Measurements from ENCODE around the gene RTP1.

DNA sequence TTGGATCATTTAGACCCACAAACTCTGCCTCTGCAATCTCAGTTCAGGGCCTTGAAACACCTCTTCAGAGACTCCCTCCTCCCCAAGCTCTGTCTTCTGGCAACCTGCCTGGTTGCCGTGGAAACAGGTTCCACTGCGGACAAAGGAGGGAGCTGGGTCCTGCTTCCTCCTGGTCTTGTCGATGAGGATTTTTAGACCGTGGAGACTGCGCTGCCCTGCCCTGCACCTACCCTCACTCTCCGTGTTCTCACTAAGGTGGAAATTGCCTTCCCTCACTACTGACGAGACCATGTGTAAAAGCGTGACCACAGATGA, at the start of gene RTP1:
- TF ChIP-seq, protein P1, sequence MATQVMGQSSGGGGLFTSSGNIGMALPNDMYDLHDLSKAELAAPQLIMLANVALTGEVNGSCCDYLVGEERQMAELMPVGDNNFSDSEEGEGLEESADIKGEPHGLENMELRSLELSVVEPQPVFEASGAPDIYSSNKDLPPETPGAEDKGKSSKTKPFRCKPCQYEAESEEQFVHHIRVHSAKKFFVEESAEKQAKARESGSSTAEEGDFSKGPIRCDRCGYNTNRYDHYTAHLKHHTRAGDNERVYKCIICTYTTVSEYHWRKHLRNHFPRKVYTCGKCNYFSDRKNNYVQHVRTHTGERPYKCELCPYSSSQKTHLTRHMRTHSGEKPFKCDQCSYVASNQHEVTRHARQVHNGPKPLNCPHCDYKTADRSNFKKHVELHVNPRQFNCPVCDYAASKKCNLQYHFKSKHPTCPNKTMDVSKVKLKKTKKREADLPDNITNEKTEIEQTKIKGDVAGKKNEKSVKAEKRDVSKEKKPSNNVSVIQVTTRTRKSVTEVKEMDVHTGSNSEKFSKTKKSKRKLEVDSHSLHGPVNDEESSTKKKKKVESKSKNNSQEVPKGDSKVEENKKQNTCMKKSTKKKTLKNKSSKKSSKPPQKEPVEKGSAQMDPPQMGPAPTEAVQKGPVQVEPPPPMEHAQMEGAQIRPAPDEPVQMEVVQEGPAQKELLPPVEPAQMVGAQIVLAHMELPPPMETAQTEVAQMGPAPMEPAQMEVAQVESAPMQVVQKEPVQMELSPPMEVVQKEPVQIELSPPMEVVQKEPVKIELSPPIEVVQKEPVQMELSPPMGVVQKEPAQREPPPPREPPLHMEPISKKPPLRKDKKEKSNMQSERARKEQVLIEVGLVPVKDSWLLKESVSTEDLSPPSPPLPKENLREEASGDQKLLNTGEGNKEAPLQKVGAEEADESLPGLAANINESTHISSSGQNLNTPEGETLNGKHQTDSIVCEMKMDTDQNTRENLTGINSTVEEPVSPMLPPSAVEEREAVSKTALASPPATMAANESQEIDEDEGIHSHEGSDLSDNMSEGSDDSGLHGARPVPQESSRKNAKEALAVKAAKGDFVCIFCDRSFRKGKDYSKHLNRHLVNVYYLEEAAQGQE (IDR thresholded peaks at IDR 0.05; ENCODE audit: insufficient read depth in 1 of 2, low read depth in 2 of 2, low read length in 2 of 2) = no peak
- TF ChIP-seq TAF1 (IDR thresholded peaks at IDR 0.05; ENCODE audit: borderline replicate concordance, insufficient read depth, low read length) = no peak
- no peak for TF ChIP-seq POLR2AphosphoS5 (IDR thresholded peaks at IDR 0.05; ENCODE audit: low read depth, low read length)
- no peak for TF ChIP-seq SIN3A (IDR thresholded peaks at IDR 0.05; ENCODE audit: borderline replicate concordance, insufficient read depth, low read length)
- TF ChIP-seq FOXP2 (optimal IDR thresholded peaks at IDR 0.05; ENCODE audit: borderline replicate concordance, extremely low read depth, extremely low read length, insufficient read depth) = no peak

All from PFSK-1 (cell line).